Glomerular endothelial cell (primary cell): ENCODE results near the gene KDSR. TPM values are rescaled to one million over a fixed set of nuclear protein-coding genes. Genes with fewer than 3 reads are reported as not detected.
"Not testable (repeated sequence)": the region's sequence is repeated elsewhere in the genome, so short reads cannot be mapped to it uniquely, and the experiment has no call there.

Experiments used
- DNase-seq: peaks from one replicate; pipeline ENCODE4 v3.0.0-alpha.2; 2011; ENCODE audit warnings: low read depth, low spot score; ENCODE audit errors: extremely low read depth
- total RNA-seq: library from RNA; depleted of rRNA; stranded (reverse); fragments of >200 nt; gene quantifications from 2 replicates; pipeline ENCODE4 v1.2.3, GENCODE V29; 2015

Gene KDSR
- total RNA-seq, 1 donor from 2014 or later = 37.1 TPM

- DNase-seq = no peak
Measured at GRCh38 chr18:63366213-63367052, 573 bp downstream of the KDSR start.

- no peak for DNase-seq
Measured at GRCh38 chr18:63365876-63366212, 1.2 kb downstream of the KDSR start.

GRCh38 chr18:63363951-63364350 is 3.1 kb downstream of the KDSR start:
- no peak for DNase-seq

- DNase-seq = not testable (repeated sequence)
Measured at GRCh38 chr18:63363420-63363819, 3.6 kb downstream of the KDSR start.

GRCh38 chr18:63356272-63356896 is 10.6 kb downstream of the KDSR start:
- no peak for DNase-seq

- DNase-seq = no peak
Measured at GRCh38 chr18:63350230-63350629, 16.8 kb downstream of the KDSR start.

- no peak for DNase-seq
Measured at GRCh38 chr18:63348508-63349136, 18.4 kb downstream of the KDSR start.

GRCh38 chr18:63346480-63347183 is 20.4 kb downstream of the KDSR start:
- no peak for DNase-seq

- no peak for DNase-seq
Measured at GRCh38 chr18:63346031-63346430, 21.0 kb downstream of the KDSR start.

- no peak for DNase-seq
Measured at GRCh38 chr18:63344918-63345317, 22.1 kb downstream of the KDSR start.

- no peak for DNase-seq
Measured at GRCh38 chr18:63344263-63344662, 22.7 kb downstream of the KDSR start.

- DNase-seq = no peak
Measured at GRCh38 chr18:63342206-63342605, 24.8 kb downstream of the KDSR start.

- no peak for DNase-seq
Measured at GRCh38 chr18:63339920-63340484, 27.0 kb downstream of the KDSR start.

GRCh38 chr18:63336366-63337099 is 30.5 kb downstream of the KDSR start:
- DNase-seq = peak; percentile 29

GRCh38 chr18:63331105-63331504 is 35.9 kb downstream of the KDSR start:
- no peak for DNase-seq

GRCh38 chr18:63329431-63330145 is 37.4 kb downstream of the KDSR start:
- no peak for DNase-seq

- DNase-seq = no peak
Measured at GRCh38 chr18:63326011-63326410, 41.0 kb downstream of the KDSR start.

- no peak for DNase-seq
Measured at GRCh38 chr18:63325086-63325686, 41.8 kb downstream of the KDSR start.

GRCh38 chr18:63322908-63323634 is 43.9 kb downstream of the KDSR start:
- peak; percentile 52 for DNase-seq
